ENCODE data around the gene JHY.

JHY gene

DNA sequence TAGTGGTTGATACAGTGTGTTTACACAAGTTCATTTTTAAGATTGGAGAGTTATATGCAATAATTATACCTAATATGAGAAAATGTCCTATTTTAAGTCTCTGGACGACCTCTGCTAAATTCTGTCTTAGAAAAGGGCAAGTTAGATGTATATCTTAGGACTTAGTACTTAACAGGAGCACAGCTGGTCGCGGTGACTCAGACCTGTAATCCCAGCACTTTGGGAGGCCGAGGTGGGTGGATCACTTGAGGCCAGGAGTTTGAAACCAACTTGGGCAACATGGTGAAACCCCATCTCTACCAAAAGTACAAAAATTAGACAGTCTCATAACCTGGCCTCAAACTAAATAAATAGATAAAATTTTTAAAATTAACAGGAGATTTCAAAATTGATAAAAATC, 71.9 kb downstream of the JHY start:
- no peak for DNase-seq

DNA sequence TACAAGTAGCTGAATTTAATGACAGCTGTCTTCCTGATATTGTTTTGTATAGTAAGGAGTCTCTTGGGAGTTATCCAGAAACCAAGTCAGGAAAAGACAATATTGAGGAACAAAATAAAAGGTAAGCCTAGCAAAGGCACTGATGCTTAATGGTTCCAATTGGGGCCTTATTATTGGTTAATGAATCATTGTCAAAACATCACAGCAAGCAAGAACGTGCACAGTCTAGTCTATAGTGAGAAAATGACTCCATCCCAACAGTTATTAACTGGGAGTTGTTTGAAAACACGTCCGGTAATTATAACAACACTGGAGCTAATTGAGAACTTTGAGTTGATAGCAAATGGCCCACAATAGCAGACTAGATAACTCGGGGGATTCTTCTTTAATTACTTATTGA, 81.4 kb downstream of the JHY start:
- no peak for DNase-seq

DNA sequence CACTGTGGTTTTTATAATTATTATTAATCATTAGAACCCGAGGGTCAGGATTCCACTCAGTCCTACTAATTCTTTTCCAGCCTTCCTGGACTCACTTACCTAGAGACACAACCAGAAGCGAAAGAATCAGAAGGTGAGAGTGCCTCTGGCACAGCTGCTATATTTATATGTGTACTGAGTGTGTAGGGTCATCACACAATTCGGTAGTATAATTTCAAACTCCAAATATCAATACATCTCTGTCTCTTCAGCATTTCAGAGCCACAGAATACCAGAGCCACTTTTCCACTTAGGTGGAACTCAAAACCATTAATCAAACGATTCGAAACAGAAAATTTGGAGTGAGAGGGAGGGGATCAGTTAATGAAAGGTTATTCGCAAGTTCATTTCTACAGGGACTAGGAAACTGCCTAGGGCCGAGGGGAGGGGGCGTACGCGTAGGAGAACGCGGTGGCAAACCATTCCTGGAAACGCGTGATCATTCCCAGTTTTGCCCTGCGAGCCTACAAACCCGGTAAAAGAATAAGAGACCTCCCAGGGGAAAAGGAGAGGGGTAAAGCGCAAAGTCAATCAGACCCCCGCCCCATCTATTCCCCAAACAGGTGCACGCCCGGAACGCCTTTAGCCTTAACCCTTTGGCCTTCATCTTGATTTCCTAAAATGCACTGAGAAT, 93.6 kb downstream of the JHY start:
- no peak for DNase-seq

DNA sequence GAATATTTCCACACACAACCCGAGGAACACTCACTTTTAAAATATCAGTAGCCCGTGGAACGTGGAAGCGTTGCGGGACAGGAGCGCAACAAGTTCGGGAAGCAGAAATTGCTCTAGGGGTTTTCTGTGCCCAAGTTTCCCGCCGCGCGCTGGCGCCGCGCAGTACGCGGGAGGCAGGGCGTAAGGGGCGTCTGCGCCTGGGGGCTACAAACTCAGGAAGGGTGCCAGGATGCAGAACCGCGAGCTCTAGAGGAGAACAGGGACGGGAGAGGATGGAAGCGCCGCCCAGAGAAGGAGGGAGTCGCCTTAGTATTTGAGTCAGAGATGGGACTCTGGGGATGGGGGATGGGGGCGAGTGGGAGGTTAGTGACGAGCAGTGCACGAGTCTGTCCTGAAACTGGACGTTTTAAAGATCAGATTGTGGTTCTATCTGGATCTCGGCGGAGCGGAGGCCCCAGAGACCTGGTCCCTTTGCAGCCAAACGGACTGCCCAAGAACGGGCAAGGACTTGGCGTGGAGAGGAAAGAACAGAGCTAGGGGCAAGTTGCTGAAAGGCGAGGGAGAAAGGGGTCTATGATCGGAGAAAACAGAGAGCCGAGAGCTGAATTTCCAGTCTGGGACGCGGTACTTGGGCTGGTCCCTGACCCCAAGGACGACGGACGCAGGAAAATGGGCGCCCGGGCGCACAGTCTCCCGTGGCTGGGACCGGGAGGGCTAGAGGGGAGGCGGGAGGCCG, 94.3 kb downstream of the JHY start:
- no peak for DNase-seq

DNA sequence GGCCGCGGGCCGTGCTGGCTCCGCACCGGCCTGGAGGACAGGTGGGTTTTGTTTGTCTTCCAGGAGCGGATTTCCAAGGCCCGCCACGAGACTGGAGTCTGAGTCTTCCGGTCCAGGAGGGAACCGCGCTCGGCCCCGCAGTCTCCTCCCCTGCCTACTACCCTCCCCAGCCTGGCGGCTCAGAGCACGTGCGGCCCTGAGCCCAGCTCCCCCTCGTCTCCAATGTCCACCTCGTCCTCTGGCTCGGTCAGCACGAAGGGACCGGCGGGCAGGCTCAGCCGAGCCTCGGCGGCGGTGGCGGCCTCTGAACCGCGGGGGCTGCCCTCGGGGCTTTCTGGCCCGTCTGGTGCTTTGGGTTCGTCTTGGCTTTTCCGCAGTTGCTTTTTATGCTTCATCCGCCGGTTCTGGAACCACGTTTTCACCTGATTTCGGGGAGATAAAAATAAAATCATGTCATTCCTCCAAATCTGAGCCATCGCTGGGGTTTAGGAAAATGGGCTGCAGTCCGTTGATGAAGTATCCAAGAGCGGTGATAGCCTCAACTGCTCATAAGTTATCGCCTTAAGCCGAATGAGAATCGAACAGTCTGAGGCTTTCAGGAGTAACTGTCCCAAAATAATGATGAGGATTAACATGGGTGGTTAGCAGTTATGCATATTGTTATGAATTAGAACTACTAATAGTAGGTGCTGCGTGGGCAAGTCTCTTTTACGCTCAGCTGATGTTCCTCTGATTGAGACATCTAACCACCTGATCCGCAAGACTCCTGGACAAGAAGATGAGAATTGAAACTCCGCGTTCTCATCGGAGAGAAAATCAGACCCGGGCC, 95.1 kb downstream of the JHY start:
- no peak for DNase-seq

DNA sequence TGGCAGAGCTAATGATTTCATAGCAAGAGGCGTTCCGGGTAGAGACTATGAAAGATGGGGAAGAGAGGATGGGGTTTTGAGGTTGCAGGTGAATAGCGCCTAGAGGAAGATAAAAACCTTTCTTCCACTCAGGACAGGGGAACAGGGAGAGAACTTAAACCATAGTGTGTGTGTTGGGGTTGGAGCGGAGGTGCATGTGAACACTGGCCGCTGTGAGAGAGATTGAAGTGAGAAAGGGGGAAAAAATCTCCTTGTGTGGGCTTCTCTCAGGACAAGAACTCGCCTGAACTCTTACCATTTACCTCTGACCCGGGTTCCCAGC, 95.7 kb downstream of the JHY start:
- no peak for DNase-seq

DNA sequence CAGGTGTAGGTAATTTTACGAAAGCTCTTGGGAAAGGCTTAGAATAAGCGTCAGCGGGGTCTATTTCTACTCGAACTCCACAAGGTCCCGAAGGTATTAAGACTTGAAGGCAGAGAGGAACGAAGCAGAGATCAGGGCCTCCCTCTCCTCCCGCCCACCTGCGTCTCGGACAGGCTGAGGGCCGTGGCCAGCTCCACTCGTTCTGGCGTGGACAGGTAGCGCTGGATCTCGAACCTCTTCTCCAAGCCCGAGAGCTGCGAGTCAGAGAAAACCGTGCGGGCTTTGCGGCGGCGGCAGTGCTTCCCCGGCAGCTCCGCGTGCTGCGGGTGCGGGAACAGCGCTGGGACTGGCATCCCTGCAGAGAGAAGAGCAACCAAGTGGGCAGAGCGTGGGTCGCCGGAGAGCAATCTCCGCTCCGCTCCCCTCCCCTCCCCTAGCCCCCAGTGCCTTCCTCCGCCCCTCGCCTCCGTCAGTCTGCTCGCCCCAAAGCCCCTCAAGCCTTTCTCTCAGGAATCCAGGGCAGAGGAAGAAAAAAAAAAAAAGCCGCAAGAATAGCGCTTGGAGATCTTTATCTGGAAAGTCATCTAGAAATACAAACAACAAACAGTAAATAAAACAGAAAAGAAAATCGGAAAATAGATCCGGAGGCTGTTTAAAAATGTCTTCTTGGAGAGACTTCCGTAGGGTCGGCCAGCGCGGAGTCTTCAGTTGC, 96.7 kb downstream of the JHY start:
- no peak for DNase-seq

DNA sequence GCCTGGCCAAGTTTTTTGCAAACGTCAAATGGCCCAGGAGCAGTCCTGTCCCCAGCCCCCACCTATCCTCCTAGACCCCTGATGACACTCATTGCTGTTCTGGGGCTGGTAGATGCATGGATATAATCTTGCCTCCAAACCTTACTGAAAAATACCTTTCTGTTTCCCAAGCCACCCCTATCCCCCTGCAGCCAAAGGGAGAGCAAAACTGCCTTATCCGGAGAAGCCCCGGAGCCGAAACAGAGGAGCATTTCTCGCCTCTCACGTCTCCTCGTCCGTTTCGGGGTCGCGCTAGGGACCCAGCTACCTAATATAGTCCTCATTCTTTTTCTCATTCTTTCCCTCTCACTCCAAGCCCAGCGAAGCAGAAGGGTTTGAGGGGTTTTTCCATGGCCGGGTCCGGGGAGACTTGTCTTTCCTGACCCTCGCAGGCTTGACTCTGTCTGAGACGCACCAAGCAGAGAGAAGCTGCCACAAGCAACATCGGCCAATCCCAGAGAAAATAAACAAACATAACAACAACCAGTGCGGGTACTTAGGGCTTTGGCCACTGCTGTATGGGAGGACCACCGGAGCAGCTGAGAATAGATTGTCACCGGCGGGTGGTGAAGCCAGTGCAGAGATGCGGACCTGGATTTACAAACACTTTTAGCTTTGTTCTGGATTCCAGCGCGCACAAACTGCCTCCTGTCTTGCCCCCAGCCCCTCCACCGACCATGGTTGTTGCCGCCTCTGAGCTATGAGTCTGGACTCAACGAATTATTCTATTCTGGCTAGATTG, 97.4 kb downstream of the JHY start:
- DNase-seq = no peak

DNA sequence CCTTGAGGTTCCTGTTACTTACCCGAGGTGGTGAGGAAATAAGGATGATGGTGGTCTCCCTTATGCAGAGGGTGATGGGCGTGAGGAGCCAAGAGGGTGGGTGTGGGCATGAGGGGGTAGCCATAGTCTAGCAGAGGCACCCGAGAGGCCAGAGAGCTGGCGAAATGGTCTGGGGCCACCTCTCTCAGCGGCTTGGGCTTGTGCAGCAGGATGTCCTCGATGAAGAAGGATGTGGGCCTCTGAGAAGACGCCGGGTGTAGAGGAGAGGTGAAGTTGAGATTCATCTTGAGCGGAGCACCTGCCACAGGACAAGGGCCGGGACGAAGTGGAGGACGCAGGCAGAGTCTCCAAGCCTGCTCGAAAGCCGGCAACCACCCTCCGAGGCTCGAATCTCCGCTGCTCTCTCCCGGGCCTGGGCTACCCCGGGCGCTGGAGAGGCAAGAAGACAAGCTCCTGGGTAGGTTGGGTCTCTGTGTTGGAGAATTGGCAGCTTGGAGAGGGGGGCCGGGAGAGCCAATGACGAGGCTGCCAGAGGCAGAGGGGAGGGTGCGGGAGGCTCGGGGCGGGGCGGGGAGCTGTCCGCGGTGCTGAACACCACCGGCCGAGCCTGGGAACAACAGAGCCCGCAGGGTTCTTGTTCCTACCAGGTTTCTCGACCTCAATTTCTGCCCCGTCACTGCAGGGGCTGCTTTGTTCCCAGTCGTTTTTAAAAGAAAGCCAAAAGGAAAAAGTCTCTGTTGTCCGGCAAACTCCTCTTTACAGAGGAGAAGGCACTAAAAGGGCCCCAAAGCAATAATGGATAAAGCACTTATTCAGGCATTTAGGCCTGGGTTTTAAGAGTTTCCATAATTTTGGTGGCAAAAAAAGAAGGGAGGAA, 99.1 kb downstream of the JHY start, which contains the start of gene BSX:
TSS of gene BSX (minus strand) at position 447 of the 877 bp plus-strand sequence. CDS start at position 284, 163 bp downstream.
- DNase-seq = no peak

DNA sequence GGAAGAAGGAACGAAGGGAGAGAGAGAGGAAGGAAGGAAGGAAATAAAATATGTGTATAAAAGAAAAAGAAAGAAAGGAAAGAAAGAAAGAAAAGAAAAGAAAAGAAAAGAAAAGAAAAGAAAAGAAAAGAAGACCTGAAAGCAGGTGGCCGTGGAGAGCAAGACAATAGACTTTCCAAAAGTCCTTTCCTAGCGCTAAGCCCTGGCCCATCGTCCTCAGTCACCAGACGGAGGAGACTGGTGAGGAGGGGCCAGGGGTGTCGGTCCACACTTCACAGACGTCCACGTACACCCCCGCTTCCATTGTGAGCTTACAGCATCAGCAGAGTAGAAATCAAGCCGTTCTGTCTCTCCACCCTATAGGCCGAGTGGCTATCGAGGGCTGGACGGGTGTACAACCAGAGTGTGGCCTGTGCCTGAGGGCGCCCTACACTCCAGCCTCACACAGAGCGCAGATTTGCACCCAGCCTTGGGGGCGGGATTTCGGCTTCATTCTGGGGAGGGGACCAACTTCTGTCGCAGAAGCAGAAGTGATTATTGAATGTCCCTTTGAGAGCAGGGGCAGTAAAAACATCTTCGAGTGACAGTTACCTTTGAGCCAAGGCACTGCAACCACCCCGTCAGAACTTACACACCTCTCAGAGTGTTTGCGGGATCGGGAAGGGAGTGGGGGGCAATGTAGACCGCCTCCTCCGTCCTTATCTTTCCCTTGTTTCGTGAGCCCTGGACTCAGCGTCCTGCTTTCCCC, 101.1 kb downstream of the JHY start:
- no peak for DNase-seq

DNA sequence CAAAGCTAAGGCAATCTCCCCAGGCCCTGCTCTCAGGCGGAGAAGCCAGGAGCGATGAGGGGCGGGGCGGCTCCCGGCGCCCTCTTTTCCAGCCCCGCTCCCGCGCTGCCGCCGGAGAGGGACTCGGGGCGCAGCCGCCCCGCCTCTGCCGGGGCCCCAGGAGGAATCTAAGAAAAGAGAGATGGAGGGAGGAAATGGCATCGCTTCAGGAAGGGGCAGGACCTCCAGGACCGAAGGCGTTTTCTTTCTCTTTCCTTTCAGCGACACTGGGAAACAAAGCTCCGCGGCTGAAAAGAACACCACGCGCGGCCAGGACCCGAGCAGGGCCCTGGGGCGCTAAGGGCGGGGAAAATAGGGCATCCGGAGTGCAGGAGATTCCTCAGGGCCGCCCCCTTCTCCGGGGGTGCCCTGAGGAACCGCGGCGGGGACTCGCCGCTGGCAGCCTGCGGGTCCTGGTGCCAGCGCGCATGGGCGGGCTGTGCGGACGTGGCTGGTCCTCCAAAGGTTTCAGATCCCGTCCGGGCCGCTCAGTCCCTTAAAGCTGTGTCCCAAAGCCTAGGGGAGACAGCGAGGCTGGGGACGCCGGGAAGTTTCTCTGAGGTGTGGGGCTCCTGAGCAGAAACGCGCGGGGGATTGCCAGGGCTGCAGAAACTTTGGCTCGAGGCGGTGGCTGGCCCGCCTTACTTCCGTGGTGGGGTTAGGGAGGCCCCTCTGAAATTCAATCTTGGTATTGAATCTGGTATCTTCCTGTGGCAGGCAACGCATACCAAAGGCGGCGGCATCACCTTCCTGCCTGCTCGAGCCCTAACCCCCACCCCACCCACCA, 101.8 kb downstream of the JHY start:
- no peak for DNase-seq

DNA sequence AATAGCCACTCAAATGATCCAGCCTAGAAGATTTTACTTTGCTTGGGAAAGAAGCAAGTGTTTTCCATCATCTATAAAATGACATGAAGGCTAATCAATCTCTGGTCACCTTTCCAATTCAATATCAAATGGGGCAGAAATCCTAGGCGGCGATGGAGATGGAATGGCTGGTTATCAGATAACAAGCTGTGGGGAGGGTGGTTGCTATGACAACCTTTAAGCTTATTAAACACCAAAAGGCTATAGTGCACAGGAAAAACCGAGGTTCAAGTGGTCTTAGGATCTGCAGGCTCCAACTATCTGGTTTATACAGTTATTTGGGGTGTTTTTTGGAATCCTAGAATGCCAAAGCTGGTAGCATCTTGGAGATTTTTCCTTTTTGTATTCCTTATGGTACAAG, 113.0 kb downstream of the JHY start:
- no peak for DNase-seq

DNA sequence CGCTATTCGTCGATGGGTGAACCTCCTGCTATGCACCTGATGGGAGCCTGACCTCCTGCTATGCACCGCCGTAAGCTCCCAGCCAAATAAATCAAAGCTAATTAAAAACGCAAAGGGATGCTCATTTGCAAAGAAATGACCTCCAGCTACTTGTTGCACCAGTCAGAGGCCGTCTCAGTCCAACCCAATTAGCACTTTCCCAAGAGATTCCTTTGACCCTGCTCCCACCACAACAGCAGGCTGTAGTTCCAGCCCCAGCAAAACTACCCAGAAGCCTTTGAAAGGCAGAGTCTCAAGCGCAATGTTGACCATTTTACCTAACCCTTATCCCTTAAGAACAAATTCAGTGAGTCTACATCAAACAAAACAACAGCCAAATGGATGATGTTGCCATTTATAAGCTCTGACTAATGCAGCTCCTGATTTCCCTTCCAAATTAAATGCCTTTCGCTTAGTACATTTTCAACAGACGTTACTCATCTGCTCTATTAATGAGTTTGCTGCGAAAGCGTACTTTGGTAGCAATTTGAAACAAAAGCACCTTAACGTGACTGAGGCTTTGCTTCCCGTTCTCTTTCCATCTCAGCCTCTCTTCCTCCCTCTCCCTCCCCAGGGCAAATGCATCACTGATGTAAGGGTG, 116.3 kb downstream of the JHY start:
- DNase-seq = no peak

DNA sequence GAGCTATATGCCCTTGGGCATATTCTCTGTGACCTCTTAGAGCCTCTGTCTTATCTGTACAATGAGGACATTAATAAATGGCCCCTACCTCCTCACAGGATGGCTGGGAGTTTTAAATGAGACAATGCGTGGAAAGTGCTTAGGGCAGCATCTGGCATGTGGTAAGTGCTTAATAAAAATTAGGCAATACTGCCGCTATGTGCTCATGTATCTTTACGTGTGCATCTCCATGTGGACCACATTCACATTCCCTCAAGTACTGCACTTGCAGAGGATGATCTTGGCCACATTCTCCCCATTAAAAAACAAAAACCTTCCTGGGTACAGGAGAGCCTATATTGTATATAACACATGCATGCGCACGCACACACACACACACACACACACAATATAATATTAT, 118.2 kb downstream of the JHY start:
- no peak for DNase-seq

DNA sequence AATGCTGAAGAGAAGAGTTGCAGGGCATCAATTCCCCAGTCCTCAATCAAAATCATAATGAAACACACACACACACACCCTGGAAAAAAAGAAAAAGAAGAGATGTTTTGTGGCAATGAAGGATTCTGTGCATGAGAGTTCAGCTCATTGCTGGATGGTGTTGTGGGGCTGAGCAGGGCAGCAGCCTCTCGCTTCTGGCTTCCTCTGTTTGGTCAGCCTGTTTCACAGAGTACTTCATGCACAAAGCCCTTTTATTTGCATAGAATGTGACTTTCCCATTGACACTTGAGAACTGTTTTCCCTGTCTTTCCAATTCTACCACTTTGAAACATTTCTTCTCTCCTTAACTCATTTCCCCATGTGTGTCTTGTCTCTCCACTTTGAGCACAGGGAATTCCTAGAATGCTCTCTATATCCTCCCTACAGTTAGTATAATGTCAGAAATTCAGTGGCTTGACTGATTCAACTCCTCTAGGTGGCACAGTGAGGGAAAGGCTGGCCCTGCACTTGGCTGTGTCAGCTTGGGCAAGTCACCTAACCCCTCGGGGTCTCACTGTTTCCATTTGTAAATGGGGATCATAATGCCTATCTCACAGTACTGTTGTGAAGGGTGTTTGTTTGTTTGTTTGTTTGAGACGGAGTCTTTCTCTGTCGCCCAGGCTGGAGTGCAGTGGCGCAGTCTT, 124.4 kb downstream of the JHY start:
- DNase-seq = no peak
